Lower lobe of right lung (tissue), 2 donors: ENCODE results near the gene SSPN. TPM values are rescaled to one million over a fixed set of nuclear protein-coding genes. Genes with fewer than 3 reads are reported as not detected.

Experiments
- ATAC-seq, 2 donors: fragments of 200-7000 bp; cut with Tn5 transposase; one replicate each; pipeline ENCODE4 v1.9.1; 2020 to 2022; ENCODE audit warnings: mild to moderate bottlenecking in 2 of 2, moderate library complexity in 2 of 2
- DNase-seq: peaks from one replicate; pipeline ENCODE4 v3.0.0-alpha.2; 2020
- H3K27ac ChIP-seq: fragments of 200-600 bp; one replicate; pipeline ENCODE4 v1.8.0; 2022
- H3K27me3 ChIP-seq: fragments of 200-600 bp; one replicate; pipeline ENCODE4 v1.8.0; 2022; ENCODE audit warnings: low read depth
- H3K36me3 ChIP-seq: fragments of 200-600 bp; one replicate; pipeline ENCODE4 v1.8.0; 2022; ENCODE audit warnings: mild to moderate bottlenecking
- H3K4me1 ChIP-seq: fragments of 200-600 bp; one replicate; pipeline ENCODE4 v1.8.0; 2022
- H3K4me3 ChIP-seq: fragments of 200-600 bp; one replicate; pipeline ENCODE4 v1.8.0; 2022; ENCODE audit warnings: mild to moderate bottlenecking
- H3K9me3 ChIP-seq: fragments of 200-600 bp; one replicate; pipeline ENCODE4 v1.8.0; 2022
- intact Hi-C: fragments of 100-400 bp; cut with DNase I; formaldehyde crosslinking; loops from one replicate; pipeline ENCODE4 v1.11.0; 2022
- total RNA-seq: library from RNA; stranded (reverse); fragmentation: NEBNext Ultra II Directional; extraction: Animal tissue kit (Norgen Biotek cat#: 25700); gene quantifications from one replicate; pipeline ENCODE4 v1.2.1, GENCODE V29; 2021
- TF ChIP-seq, protein P1 (sequence below): fragments of 200-600 bp; IDR thresholded peaks from one replicate; pipeline ENCODE4 v1.8.0; 2022; ENCODE audit warnings: antibody characterized with exemption, mild to moderate bottlenecking
- donor health status: DM: no; HTN: yes; CAD: no; lungs with severe emphysema.

Gene SSPN
- total RNA-seq, 1 donor from 2014 or later: 12.8 TPM

DNA sequence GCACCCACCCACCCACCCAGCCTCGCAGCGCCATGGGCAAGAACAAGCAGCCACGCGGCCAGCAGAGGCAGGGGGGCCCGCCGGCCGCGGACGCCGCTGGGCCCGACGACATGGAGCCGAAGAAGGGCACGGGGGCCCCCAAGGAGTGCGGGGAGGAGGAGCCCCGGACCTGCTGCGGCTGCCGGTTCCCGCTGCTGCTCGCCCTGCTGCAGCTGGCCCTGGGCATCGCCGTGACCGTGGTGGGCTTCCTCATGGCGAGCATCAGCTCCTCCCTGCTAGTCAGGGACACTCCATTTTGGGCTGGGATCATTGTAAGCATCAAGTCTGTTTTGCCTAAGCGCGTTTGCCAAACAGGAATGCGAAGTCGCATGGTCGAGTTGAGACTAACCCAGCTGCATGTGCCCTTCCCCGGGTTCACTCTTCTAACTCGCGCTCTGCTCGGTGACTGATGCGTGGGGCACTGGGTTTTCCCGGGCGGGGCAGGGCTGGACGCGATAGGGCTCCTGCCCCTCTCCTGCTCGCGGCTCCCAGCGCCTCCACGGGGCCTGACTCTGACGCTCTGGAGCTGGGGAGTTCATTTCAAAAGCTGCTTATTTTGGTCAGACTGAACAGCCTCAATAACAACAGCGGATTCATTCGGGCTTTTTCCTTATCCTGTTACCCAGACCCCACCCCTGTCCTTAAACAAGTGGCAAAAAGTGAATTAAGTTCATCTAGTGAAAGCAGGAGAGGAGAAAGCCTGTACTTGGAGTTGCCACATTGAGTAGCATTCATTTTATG lies 458 bp downstream of the SSPN start:
- intact Hi-C loops: no loop called here
- Histone ChIP-seq H3K4me1 (peaks cover 7% of the 10 kb centered on the region), H3K4me3 (peak overlapping the region; percentile 64), H3K27ac (peak overlapping the region; percentile 82), H3K36me3 (no peaks in the 10 kb centered on the region), H3K9me3 (no peaks in the 10 kb centered on the region), H3K27me3 (no peaks in the 10 kb centered on the region)
- TF ChIP-seq, protein P1, sequence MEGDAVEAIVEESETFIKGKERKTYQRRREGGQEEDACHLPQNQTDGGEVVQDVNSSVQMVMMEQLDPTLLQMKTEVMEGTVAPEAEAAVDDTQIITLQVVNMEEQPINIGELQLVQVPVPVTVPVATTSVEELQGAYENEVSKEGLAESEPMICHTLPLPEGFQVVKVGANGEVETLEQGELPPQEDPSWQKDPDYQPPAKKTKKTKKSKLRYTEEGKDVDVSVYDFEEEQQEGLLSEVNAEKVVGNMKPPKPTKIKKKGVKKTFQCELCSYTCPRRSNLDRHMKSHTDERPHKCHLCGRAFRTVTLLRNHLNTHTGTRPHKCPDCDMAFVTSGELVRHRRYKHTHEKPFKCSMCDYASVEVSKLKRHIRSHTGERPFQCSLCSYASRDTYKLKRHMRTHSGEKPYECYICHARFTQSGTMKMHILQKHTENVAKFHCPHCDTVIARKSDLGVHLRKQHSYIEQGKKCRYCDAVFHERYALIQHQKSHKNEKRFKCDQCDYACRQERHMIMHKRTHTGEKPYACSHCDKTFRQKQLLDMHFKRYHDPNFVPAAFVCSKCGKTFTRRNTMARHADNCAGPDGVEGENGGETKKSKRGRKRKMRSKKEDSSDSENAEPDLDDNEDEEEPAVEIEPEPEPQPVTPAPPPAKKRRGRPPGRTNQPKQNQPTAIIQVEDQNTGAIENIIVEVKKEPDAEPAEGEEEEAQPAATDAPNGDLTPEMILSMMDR: no peak
- ATAC-seq (peak; percentile 85 to 89), DNase-seq (peak; percentile 64)

GRCh38 chr12:26196421-26196716 lies 996 bp downstream of the SSPN start:
- intact Hi-C loops: no loop called here
- peaks cover 7% of the 10 kb centered on the region for H3K4me1 ChIP-seq
- no peaks in the 10 kb centered on the region for H3K9me3 ChIP-seq
- peak overlapping the region; percentile 82 for H3K27ac ChIP-seq
- H3K4me3 ChIP-seq: peak overlapping the region; percentile 64
- TF ChIP-seq, protein P1: no peak
- no peak for DNase-seq
- no peaks in the 10 kb centered on the region for H3K36me3 ChIP-seq
- H3K27me3 ChIP-seq: no peaks in the 10 kb centered on the region
- ATAC-seq: peak in 1 of 2 donors; percentile 11

- no peak for ATAC-seq
- Histone ChIP-seq H3K27ac (no peak overlapping the region), H3K9me3 (no peaks in the 10 kb centered on the region), H3K4me1 (peaks cover 7% of the 10 kb centered on the region), H3K36me3 (no peaks in the 10 kb centered on the region), H3K4me3 (no peak overlapping the region), H3K27me3 (no peaks in the 10 kb centered on the region)
- no peak for DNase-seq
- TF ChIP-seq, protein P1: no peak
- intact Hi-C loops: no loop called here
Measured at GRCh38 chr12:26197832-26198231, 2.5 kb downstream of the SSPN start.

- no peaks in the 10 kb centered on the region for H3K36me3 ChIP-seq
- H3K4me3 ChIP-seq: no peak overlapping the region
- ATAC-seq (no peak), DNase-seq (no peak)
- intact Hi-C loops: no loop called here
- H3K27ac ChIP-seq: no peak overlapping the region
- TF ChIP-seq, protein P1: no peak
- peaks cover 7% of the 10 kb centered on the region for H3K4me1 ChIP-seq
- H3K9me3 ChIP-seq: no peaks in the 10 kb centered on the region
- no peaks in the 10 kb centered on the region for H3K27me3 ChIP-seq
Measured at GRCh38 chr12:26198742-26199141, 3.4 kb downstream of the SSPN start.

- no peak for ATAC-seq
- no peaks in the 10 kb centered on the region for H3K4me1 ChIP-seq
Measured at GRCh38 chr12:26203167-26203780, 7.9 kb downstream of the SSPN start.

More at GRCh38 chr12:26203167-26203780, 7.9 kb downstream of the SSPN start:
- no peak for DNase-seq
- no peak overlapping the region for H3K4me3 ChIP-seq
- no peaks in the 10 kb centered on the region for H3K9me3 ChIP-seq
- intact Hi-C loops: no loop called here
- no peaks in the 10 kb centered on the region for H3K27me3 ChIP-seq
- no peak overlapping the region for H3K27ac ChIP-seq
- no peaks in the 10 kb centered on the region for H3K36me3 ChIP-seq
- TF ChIP-seq, protein P1: no peak
